Cardiac fibroblast (primary cell): ENCODE results near the gene TEX36.

Experiments
- DNase-seq, 2 donors: peaks; one replicate each; pipeline versions ENCODE4 v3.0.0 to v3.0.0-alpha.2; 2010; ENCODE audit warnings: low read depth in 2 of 2
- H3K4me3 ChIP-seq, 2 donors: replicated peaks in 1 of 2; 1 replicate in 1 of 2; 2 replicates in 1 of 2; pipeline ENCODE4 v1.5.1; 2011; ENCODE audit warnings: low read depth in 2 of 2, low read length in 2 of 2, mild to moderate bottlenecking in 2 of 2, moderate library complexity in 1 of 2
- TF ChIP-seq, protein P1 (sequence below): IDR thresholded peaks from one replicate; pipeline ENCODE4 v1.5.1; 2011; ENCODE audit warnings: low read depth, mild to moderate bottlenecking, low read length, inconsistent platforms

The TEX36 gene

GRCh38 chr10:125608474-125608873 is 74.5 kb downstream of the TEX36 start:
- no peak for DNase-seq
- H3K4me3 ChIP-seq, result no peak overlapping the region
- TF ChIP-seq, protein P1, sequence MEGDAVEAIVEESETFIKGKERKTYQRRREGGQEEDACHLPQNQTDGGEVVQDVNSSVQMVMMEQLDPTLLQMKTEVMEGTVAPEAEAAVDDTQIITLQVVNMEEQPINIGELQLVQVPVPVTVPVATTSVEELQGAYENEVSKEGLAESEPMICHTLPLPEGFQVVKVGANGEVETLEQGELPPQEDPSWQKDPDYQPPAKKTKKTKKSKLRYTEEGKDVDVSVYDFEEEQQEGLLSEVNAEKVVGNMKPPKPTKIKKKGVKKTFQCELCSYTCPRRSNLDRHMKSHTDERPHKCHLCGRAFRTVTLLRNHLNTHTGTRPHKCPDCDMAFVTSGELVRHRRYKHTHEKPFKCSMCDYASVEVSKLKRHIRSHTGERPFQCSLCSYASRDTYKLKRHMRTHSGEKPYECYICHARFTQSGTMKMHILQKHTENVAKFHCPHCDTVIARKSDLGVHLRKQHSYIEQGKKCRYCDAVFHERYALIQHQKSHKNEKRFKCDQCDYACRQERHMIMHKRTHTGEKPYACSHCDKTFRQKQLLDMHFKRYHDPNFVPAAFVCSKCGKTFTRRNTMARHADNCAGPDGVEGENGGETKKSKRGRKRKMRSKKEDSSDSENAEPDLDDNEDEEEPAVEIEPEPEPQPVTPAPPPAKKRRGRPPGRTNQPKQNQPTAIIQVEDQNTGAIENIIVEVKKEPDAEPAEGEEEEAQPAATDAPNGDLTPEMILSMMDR, result no peak

DNA sequence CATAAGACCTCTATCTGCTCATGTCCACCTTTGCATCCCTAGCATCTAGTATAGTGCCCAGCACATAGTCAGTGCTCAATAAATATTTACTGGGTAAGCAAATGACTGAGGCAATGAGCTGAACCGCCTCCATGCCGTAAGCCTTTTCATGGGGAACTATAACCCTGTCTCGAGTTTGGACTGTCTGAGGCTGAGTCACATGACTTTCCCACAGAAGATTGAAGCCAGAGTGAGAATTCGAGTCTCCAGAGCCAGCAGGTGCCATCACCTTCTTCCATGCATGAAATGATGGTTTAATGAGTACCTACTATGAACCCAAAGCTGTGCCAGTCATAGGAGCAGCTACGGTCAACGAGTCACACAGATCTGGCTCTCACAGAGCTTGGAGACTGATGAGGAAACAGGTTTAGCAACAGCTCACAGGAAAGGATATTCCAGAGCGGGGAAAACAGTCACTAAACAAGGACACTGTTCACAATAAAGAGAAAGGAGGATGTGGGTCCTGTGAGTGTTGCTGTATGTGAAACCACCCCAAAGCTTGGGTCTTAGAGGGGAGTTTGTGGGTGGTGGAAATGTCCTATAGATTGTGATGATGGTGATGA is 75.2 kb downstream of the TEX36 start:
- no peak for DNase-seq
- TF ChIP-seq, protein P1, result no peak

DNA sequence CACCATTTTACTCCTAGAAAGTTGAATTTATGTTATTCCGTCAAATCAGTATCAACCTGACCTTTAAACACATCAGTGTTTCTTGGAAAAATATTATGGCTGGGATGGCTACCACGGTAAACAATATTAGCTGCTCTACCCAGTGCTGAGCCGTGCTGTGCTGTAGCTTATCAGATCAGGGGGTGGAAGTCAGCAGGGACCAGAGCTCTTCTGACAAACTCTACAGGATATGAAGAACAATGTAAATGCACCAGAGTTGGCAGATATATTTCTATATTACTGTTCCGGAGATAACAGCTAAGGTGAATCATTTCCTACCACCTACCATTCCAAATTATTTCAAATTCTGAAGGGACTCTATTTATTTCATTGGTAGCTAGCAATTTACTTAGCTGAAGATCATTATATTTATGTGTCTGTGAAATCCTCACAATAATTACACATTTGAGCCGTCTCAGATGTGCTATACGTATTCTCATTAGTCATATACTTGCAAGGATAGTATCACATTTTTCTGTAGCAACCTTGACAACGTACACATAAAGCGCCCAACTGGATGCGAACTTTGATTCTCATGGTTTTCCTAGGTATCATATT is 76.5 kb downstream of the TEX36 start:
- no peak overlapping the region for H3K4me3 ChIP-seq
- no peak for DNase-seq
- TF ChIP-seq, protein P1, result no peak

More for the DNA sequence above, 75.2 kb downstream of the TEX36 start:
- no peak overlapping the region for H3K4me3 ChIP-seq
